Ramos (cell line): ENCODE measurements around the gene IL1R1.
"Not testable (repeated sequence)": the region's sequence is repeated elsewhere in the genome, so short reads cannot be mapped to it uniquely, and the experiment has no call there.

Experiments
- in situ Hi-C: fragments of 300-500 bp; cut with MboI; formaldehyde crosslinking; loops from one replicate; pipeline ENCODE4 v1.14.3; 2022; ENCODE audit warnings: low sequenced_read_pairs; ENCODE audit not compliant: unreplicated experiment

The IL1R1 gene

DNA sequence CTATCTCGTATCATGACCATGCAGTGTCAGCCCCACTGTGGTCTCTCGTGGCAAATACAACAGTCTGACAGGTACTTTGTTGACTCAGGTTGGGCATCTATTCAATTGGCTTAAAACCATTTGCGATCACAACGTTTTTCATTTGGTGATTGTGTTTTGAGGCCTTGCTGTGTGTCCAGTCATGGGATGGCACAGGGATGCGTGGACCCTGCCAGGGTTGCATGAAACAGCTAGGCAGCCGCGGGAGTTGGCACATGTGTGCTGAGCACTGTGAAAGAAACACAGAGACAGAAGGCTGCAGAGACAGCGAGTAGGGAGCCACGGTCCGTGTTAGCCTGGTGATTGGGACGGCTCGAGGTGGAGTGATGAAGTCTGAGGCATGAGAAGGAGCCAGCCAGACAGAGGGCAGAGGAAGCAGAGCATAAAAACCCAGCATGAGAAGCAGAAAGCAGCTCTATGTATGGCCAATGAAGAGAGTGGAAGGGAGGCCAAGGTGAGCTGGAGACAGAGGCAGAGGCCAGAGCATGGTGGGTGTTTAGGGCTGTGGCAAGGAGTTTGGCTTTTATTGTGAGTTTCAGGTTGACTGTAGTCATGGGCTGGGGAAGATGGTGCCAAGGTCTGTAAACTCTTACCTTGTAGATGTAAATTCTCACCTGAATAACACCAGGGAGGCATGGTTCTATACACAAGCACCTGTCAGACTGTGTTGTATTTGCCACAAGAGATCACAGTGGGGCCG is 31.8 kb upstream of the IL1R1 start:
- in situ Hi-C loops = no loop called here

- in situ Hi-C loops = no loop called here
Measured at GRCh38 chr2:102111823-102112222, 30.7 kb upstream of the IL1R1 start.

- in situ Hi-C loops = no loop called here
Measured at GRCh38 chr2:102112271-102112670, 30.3 kb upstream of the IL1R1 start.

GRCh38 chr2:102112692-102113665 is 29.6 kb upstream of the IL1R1 start:
- in situ Hi-C loops = no loop called here

DNA sequence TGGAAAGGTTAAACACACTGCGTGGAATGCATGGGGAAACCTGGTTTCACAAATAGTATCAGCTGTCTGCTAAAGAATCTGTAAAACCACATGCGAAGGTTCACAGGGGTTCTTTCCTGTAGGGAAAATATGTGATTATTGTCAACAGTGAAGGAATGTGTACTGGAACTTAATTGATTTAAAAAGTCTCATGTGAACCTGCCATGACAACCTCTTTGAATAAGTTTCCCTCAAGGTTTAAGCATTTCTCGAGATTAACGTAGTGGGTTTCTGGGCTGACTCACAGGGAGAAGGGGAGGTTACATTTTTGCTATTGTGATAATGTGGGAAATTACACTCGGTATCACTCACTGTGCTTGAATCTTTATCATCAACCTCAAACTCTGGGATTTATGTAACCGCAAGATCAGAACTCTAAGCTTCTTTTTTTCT is 28.2 kb upstream of the IL1R1 start:
- in situ Hi-C loops = no loop called here

GRCh38 chr2:102114851-102115497 is 27.6 kb upstream of the IL1R1 start:
- in situ Hi-C loops = no loop called here

DNA sequence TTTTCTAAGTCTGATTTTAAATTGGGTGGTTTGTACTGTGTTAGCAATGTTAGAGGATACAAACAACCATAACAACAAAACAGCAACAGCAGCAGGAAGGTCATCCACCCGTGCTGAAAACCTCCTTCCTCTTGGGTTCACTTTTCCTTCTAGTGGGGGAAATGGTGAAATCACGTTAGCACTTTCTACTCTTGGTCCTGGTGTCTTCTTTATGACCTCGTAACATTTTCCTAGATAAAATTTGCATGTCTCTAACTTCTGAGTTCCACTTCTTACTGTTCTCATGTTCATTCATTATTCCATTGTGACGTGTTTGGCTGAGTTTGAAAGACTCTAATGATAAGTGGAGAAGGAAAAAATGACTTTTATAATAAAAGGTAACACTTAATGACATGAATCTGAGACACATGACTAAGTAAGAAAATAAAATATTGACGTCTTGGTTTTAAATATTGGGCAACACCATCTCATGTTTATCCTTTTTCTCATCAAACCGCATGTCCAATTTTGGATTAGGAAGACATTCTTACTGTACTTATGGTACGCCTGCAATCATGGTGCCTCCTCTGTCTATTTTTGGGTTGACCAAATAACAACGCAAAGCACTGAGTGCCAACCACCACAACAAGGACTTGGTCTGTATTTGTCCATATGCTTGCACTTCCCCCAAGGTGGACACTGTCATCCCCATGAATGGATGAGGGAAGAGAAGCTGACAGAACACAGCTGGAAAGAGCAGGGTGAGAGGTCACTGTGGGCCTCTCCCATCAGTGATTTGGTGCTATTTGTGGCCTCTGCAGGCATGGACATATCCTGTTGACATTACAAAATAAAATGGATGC is 25.7 kb upstream of the IL1R1 start:
- in situ Hi-C loops = no loop called here

GRCh38 chr2:102117472-102117858 is 25.1 kb upstream of the IL1R1 start:
- in situ Hi-C loops = no loop called here

GRCh38 chr2:102119255-102119654 is 23.3 kb upstream of the IL1R1 start:
- in situ Hi-C loops = no loop called here

DNA sequence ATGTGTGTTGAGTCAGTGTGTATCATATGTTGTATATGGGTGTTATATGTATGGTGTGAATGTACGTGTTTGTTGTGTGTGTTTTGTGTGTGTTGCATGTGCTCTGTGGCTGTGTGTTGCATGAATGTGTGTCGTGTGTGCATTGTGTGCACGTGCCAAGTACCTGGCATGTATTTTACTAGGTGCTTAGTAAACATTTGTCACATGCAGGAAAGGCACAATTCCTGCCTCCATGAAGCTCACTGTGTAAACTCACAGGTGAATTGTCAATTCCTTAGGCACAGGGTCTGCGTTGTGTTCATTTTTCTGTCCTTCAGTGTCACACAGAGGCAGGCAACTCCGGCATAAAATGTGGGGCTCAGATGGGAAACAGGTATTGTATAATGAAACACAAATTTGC is 22.3 kb upstream of the IL1R1 start:
- in situ Hi-C loops = no loop called here

DNA sequence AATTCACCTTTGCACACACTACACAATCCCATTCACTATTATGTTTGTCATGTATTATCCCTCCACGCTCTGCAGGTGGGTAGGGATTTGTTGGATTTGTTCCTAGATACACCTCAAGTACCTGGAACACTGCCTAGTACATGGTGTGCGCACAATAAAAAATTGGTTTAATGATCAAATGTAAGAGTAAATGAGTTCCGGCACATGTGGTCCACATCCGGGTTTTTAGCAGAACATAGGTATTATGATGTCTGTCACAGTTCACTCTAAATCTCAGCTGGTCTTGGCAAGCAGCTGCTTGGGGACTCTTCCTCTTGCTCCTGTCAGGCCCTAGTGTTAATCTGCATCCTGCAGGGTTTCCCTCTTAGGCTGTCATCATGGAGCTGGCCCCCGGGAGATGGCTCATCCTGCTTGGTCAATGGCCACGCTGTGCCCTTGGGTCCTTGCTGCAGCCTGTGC is 21.8 kb upstream of the IL1R1 start:
- in situ Hi-C loops = no loop called here

DNA sequence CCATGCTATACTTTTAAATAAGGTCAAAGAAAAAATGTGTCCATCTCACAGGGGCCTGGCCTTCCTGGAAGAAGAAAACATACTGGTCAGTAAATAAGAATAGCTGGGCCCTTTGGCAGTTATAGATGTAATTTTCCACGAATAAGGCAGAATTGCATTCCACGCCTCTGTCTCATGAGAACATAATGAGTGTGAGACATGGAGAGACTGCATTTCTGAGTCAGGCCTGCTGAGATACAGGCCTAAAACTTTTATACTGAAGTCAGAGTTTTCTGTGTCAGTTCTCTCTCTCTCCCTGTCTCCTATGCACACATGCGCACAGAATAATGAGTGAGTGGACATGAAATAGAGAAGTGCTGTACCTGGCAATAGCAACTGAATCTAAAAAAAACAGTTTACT is 20.4 kb upstream of the IL1R1 start:
- in situ Hi-C loops = no loop called here

DNA sequence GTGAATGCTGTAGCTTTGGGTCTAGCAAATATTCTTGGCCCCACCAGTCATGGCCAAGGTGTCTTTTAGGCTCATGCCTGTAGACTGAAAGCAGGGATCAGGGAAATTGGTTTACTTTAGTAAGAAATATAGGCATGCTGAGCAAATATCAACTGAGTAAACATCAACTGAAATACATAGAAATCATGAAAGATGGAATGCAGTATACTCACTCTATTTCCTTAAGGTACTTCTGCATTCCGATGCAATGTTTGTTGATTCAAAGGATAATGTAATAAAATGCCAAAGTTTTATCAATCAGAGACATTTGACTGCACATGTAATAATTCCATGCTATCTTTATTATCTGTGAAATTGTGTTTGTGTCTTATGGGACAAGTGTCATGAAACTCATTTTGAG is 19.6 kb upstream of the IL1R1 start:
- in situ Hi-C loops = no loop called here

DNA sequence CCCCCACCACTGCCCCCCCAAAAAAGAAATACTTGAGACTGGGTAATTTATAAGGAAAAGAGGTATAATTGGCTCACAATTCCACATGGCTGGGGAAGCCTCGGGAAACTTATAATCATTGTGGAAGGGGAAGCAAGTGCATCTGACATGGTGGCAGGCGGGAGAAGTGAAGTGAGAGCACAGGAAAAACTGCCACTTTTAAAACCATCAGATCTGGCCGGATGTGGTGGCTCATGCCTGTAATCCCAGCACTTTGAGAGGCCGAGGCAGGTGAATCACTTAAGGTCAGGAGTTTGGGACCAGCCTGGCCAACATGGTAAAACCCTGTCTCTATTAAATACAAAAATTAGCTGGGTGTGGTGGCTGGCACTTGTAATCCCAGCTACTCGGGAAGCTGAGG is 18.1 kb upstream of the IL1R1 start:
- in situ Hi-C loops = not testable (repeated sequence)

DNA sequence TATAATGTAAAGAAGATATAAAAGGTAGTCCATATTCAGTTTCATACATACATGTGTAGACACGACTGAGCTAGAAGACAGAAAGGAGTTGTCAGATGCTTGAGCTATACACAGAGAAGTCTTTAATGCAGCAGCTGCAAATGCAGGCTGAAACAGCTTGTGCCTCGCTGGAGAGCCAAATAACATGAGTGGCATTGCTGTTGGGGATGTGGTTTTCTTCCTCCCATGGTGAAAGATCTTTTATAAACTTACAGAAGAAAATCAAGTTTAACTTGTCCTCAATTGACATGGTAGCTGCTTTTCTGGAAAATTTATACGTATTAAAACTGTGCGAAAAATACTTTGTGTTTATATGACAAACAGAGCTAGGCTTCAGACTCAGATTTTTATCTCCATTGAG is 16.4 kb upstream of the IL1R1 start:
- in situ Hi-C loops = no loop called here

DNA sequence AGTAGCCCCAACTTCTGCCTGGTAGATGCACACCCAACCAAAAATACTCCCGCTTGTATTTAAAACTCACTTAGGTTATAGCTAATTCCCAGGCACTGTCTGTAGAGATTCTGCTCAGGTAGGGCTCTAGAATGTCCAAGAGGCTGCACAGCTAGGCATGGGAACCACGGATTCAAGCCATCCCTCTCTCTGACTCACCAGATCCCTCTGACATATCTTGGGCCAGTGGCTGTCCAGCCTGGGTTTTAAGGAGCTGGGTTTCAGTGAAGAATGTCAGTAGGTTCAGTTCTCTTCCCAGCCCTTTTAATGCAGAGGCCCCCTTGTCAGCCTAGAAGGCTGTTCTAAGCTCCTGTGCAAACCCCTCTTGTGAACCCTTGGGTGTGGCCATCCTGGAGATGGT is 15.9 kb upstream of the IL1R1 start:
- in situ Hi-C loops = no loop called here

DNA sequence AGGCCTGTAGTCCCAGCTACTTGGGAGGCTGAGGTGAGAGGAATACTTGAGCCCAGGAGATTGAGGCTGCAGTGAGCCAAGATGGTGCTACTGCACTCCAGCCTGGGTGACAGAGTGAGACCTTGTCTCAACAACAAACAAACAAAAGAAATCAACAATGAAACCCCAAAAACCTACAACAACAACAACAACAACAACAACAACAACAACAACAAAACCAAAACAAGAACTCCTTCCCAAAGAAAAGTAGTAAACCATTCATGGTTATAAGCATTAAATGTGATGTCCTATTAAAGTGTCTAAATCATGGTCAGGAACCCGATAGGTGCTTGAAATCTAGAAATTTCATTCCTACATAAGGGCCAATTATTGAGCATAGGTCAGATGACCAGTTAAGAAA is 13.5 kb upstream of the IL1R1 start:
- in situ Hi-C loops = no loop called here

DNA sequence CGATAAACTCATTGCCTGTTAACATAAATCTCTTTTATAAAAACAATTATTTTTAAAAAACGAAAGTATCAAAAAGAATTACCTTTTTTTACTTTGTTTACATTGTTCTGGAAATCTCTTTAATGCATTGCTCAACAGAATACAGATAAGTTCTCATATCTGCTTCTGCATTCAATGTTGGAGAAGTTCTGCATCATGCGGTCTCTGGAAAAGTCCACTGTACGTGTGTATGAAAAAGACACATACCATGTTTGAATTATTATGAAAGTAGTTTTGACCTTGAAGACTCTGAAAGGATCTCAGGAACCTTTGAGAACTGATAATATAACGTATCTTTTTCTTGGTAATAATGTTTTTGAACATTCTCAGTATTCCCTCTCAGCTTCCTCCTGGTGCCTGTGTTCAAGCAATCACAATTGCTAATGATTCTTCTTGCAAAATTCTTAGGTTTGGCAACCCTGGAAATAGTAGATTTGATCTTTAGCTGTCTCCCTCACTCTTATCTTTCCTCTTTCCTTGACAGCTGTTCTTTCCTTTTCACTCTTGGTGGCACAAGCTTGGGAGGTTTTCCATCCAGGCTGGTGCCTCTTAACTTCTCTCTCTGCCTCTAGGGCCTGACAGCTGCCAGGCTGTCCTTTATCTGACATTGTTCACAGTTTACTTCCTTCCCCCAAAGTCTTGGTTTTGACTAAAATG is 12.4 kb upstream of the IL1R1 start:
- in situ Hi-C loops = no loop called here

DNA sequence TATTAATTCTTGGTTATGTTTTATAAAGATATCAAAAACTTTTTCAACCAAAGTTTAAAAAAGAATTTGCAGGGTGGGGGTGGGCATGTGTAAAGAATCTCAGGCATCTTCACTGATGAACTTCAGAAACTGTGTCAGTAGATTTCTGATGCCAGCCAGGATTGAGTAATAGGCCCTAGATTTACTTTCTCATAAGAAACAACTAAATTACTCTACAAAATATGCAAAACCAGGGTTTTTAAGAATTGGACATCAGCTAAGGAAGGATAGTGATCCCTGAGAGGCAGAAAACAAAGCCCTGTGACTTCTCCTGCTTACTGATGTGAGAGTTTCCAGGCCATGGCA is 11.9 kb upstream of the IL1R1 start:
- in situ Hi-C loops = no loop called here

GRCh38 chr2:102131564-102131963 is 11.0 kb upstream of the IL1R1 start:
- in situ Hi-C loops = no loop called here
